Measurements from ENCODE around the gene WWTR1.

GRCh38 chr3:149494022-149494758, 163.6 kb downstream of the WWTR1 start:
- TF ChIP-seq POLR2AphosphoS5 (IDR thresholded peaks at IDR 0.05; ENCODE audit: low read depth, low read length) (no peak), POLR2A (IDR thresholded peaks at IDR 0.05; ENCODE audit: low read depth, low read length) (no peak), TAF1 (IDR thresholded peaks at IDR 0.05; ENCODE audit: borderline replicate concordance, low read depth, low read length) (no peak)

Data from GM12892 (cell line).